H9 (cell line): ENCODE data around the gene TRIM75. TPM values are rescaled to one million over a fixed set of nuclear protein-coding genes. Genes with fewer than 3 reads are reported as not detected.

Experiments used
- DNase-seq: peaks from one replicate; pipeline ENCODE4 v3.0.0-alpha.2; 2017
- H2AFZ ChIP-seq: one replicate; pipeline ENCODE4 v1.6.1; 2013; ENCODE audit warnings: mild to moderate bottlenecking, low read length, control low read depth, moderate library complexity
- H2AK5ac ChIP-seq: 2 replicates; pipeline ENCODE4 v1.6.1; 2013; ENCODE audit warnings: low read length, control low read depth, mixed read lengths; ENCODE audit not compliant: insufficient read length
- H2BK120ac ChIP-seq: one replicate; pipeline ENCODE4 v1.6.1; 2013; ENCODE audit warnings: low read depth, mild to moderate bottlenecking, low read length, control low read depth, inconsistent platforms; ENCODE audit not compliant: poor library complexity, severe bottlenecking
- H2BK12ac ChIP-seq: 2 replicates; pipeline ENCODE4 v1.6.1; 2013; ENCODE audit warnings: low read length, control low read depth, mixed read lengths, low read depth; ENCODE audit not compliant: insufficient read length
- H2BK15ac ChIP-seq: 2 replicates; pipeline ENCODE4 v1.6.1; 2013; ENCODE audit warnings: low read depth, low read length, control low read depth
- H2BK20ac ChIP-seq: one replicate; pipeline ENCODE4 v1.6.1; 2013; ENCODE audit warnings: low read depth, mild to moderate bottlenecking, low read length, control low read depth, inconsistent platforms; ENCODE audit not compliant: poor library complexity, severe bottlenecking
- H2BK5ac ChIP-seq: 2 replicates; pipeline ENCODE4 v1.6.1; 2013; ENCODE audit warnings: low read length, control low read depth, mixed read lengths; ENCODE audit not compliant: insufficient read length
- H3K14ac ChIP-seq: 2 replicates; pipeline ENCODE4 v1.6.1; 2013; ENCODE audit warnings: low read length, control low read depth; ENCODE audit not compliant: insufficient read depth
- H3K18ac ChIP-seq: 2 replicates; pipeline ENCODE4 v1.6.1; 2013; ENCODE audit warnings: low read depth, mild to moderate bottlenecking, mixed read lengths, low read length, control low read depth; ENCODE audit not compliant: insufficient read length
- H3K23ac ChIP-seq: 2 replicates; pipeline ENCODE4 v1.6.1; 2013; ENCODE audit warnings: low read length, control low read depth, mixed read lengths, low read depth; ENCODE audit not compliant: insufficient read length
- H3K23me2 ChIP-seq: 2 replicates; pipeline ENCODE4 v1.6.1; 2013; ENCODE audit warnings: low read depth, mild to moderate bottlenecking, mixed read lengths, low read length, control low read depth; ENCODE audit not compliant: insufficient read length, poor library complexity, severe bottlenecking
- H3K27ac ChIP-seq: 2 replicates; pipeline ENCODE4 v1.5.1; 2013; ENCODE audit warnings: low read length, control low read depth, mixed read lengths, low read depth; ENCODE audit not compliant: insufficient read length
- H3K27me3 ChIP-seq: 2 replicates; pipeline ENCODE4 v1.6.1; 2013; ENCODE audit warnings: low read length, control low read depth, inconsistent platforms; ENCODE audit not compliant: insufficient read depth
- H3K4ac ChIP-seq: 2 replicates; pipeline ENCODE4 v1.6.1; 2013; ENCODE audit warnings: low read depth, mild to moderate bottlenecking, control low read depth, inconsistent platforms, low read length, moderate library complexity
- H3K4me1 ChIP-seq: 2 replicates; pipeline ENCODE4 v1.6.1; 2013; ENCODE audit warnings: low read length, control low read depth, inconsistent platforms; ENCODE audit not compliant: insufficient read depth
- H3K4me2 ChIP-seq: 2 replicates; pipeline ENCODE4 v1.6.1; 2013; ENCODE audit warnings: low read length, control low read depth, mixed read lengths; ENCODE audit not compliant: insufficient read length, insufficient read depth
- H3K56ac ChIP-seq: 2 replicates; pipeline ENCODE4 v1.6.1; 2013; ENCODE audit warnings: low read depth, mild to moderate bottlenecking, mixed read lengths, low read length, control low read depth; ENCODE audit not compliant: insufficient read length
- H3K79me1 ChIP-seq: 2 replicates; pipeline ENCODE4 v1.6.1; 2013; ENCODE audit warnings: low read depth, mild to moderate bottlenecking, moderate library complexity, low read length, control low read depth, inconsistent platforms; ENCODE audit not compliant: insufficient read depth, poor library complexity, severe bottlenecking
- H3K79me2 ChIP-seq: 2 replicates; pipeline ENCODE4 v1.6.1; 2013; ENCODE audit warnings: low read length, control low read depth, inconsistent platforms; ENCODE audit not compliant: insufficient read depth
- H3K9ac ChIP-seq: 2 replicates; pipeline ENCODE4 v1.6.1; 2013; ENCODE audit warnings: low read length, control low read depth, mixed read lengths; ENCODE audit not compliant: insufficient read length; ENCODE audit errors: extremely low read depth
- H3K9me3 ChIP-seq: one replicate; pipeline ENCODE4 v1.6.1; 2013; ENCODE audit warnings: low read depth, low read length, inconsistent platforms; ENCODE audit not compliant: control insufficient read depth
- H3T11ph ChIP-seq: one replicate; pipeline ENCODE4 v1.6.1; 2013; ENCODE audit warnings: mild to moderate bottlenecking, low read length, control low read depth, inconsistent platforms
- H4K20me1 ChIP-seq: one replicate; pipeline ENCODE4 v1.6.1; 2013; ENCODE audit not compliant: control insufficient read depth, insufficient read length, insufficient read depth
- H4K5ac ChIP-seq: 2 replicates; pipeline ENCODE4 v1.6.1; 2013; ENCODE audit warnings: low read depth, mild to moderate bottlenecking, mixed read lengths, low read length, control low read depth; ENCODE audit not compliant: insufficient read length
- H4K8ac ChIP-seq: replicated peaks from 2 replicates; pipeline ENCODE4 v1.6.1; 2013; ENCODE audit warnings: low read length, control low read depth, mixed read lengths, low read depth; ENCODE audit not compliant: insufficient read length
- H4K91ac ChIP-seq: 2 replicates; pipeline ENCODE4 v1.6.1; 2013; ENCODE audit warnings: low read depth, mild to moderate bottlenecking, moderate library complexity, mixed read lengths, low read length, control low read depth; ENCODE audit not compliant: insufficient read length
- H3K27ac Mint-ChIP-seq, 3 experiments: 2 replicates in 2 of 3; 3 replicates in 1 of 3; pipeline ENCODE4 v1.8.0; 2020 to 2021; ENCODE audit warnings: mixed read lengths in 3 of 3, mild to moderate bottlenecking in 1 of 3, moderate library complexity in 1 of 3
- H3K27me3 Mint-ChIP-seq: 2 replicates; pipeline ENCODE4 v1.8.0; 2021; ENCODE audit warnings: low read depth, mild to moderate bottlenecking, moderate library complexity, mixed read lengths
- H3K36me3 Mint-ChIP-seq, 3 experiments: 2 replicates in 2 of 3; 3 replicates in 1 of 3; pipeline ENCODE4 v1.8.0; 2020 to 2021; ENCODE audit warnings: low read depth in 3 of 3, mixed read lengths in 3 of 3; ENCODE audit not compliant: insufficient read depth in 1 of 3
- H3K4me1 Mint-ChIP-seq, 2 experiments: 2 replicates each; pipeline ENCODE4 v1.8.0; 2020; ENCODE audit warnings: mixed read lengths in 2 of 2
- H3K4me3 Mint-ChIP-seq, 2 experiments: 2 replicates in 1 of 2; 3 replicates in 1 of 2; pipeline ENCODE4 v1.8.0; 2020 to 2021; ENCODE audit warnings: mild to moderate bottlenecking in 2 of 2, mixed read lengths in 2 of 2, moderate library complexity in 1 of 2
- H3K9me3 Mint-ChIP-seq, 2 experiments: 2 replicates in 1 of 2; 3 replicates in 1 of 2; pipeline ENCODE4 v1.8.0; 2020; ENCODE audit warnings: mild to moderate bottlenecking in 2 of 2, mixed read lengths in 2 of 2, moderate library complexity in 1 of 2
- CTCF ChIP-seq: fragments of 200-600 bp; sonication (generic); conservative IDR thresholded peaks from 3 replicates; pipeline ENCODE4 v1.8.0; 2021; ENCODE audit warnings: antibody characterized with exemption, mild to moderate bottlenecking
- WGBS: extraction: QIAGEN DNeasy Blood & Tissue Kit; methylation state at CpG from one replicate; pipeline ENCODE4 v1.1.7; 2013; ENCODE audit warnings: missing lambda C conversion rate, low lambda C conversion rate, mixed read lengths; ENCODE audit not compliant: insufficient read length; ENCODE audit errors: extremely low coverage; 5-methylcytosine and 5-hydroxymethylcytosine counted together
- total RNA-seq: library from RNA; stranded (reverse); gene quantifications from 2 replicates; pipeline ENCODE4 v1.2.1, GENCODE V29; 2021

The TRIM75 gene
- total RNA-seq, 1 experiment from 2014 or later: not detected

- Histone ChIP-seq H3K27ac (no peak overlapping the region), H4K5ac (no peak overlapping the region), H2BK20ac (no peak overlapping the region), H3K4me2 (no peak overlapping the region), H4K20me1 (no peaks in the 10 kb centered on the region), H2BK15ac (no peak overlapping the region), H4K91ac (no peak overlapping the region), H3K14ac (no peak overlapping the region), H3K23ac (no peak overlapping the region), H3K56ac (no peak overlapping the region), H3K4ac (no peak overlapping the region), H3K9me3 (no peaks in the 10 kb centered on the region), H3K9ac (no peak overlapping the region), H3K4me1 (no peaks in the 10 kb centered on the region), H2BK5ac (no peak overlapping the region), H3T11ph (no peak overlapping the region), H2BK120ac (no peak overlapping the region), H3K79me2 (no peaks in the 10 kb centered on the region), H3K23me2 (peaks cover 3% of the 10 kb centered on the region), H2BK12ac (no peak overlapping the region), H2AFZ (no peak overlapping the region), H3K18ac (no peak overlapping the region), H2AK5ac (no peak overlapping the region), H3K79me1 (no peaks in the 10 kb centered on the region), H3K27me3 (no peaks in the 10 kb centered on the region), H4K8ac (no peak overlapping the region)
- no peak for DNase-seq
- no peaks in the 10 kb centered on the region for H3K9me3 Mint-ChIP-seq
- no peaks in the 10 kb centered on the region for H3K36me3 Mint-ChIP-seq
- H3K4me3 Mint-ChIP-seq: no peak overlapping the region
- no peak for TF ChIP-seq CTCF
- peaks cover 9 to 11% of the 10 kb centered on the region in 2 experiments for H3K4me1 Mint-ChIP-seq
- H3K27ac Mint-ChIP-seq: no peak overlapping the region
- peaks cover 4% of the 10 kb centered on the region; the same call in 1 of the 2 replicates for H3K27me3 Mint-ChIP-seq
- WGBS: no CpG with 5 or more reads among the region's 2 CpGs
Observed at GRCh38 chr4:165010487-165010886, 43.2 kb upstream of the TRIM75 start.
